OCI-M1 (cell line): ENCODE results near the gene EPB41L4A.
"Not testable (repeated sequence)": the region's sequence is repeated elsewhere in the genome, so short reads cannot be mapped to it uniquely, and the experiment has no call there.

Experiments
- DNase-seq: peaks from one replicate; lab custom pipeline; 2025; lab: John Stamatoyannopoulos, UW

The EPB41L4A gene

GRCh38 chr5:112254303-112254702 is 164.8 kb downstream of the EPB41L4A start:
- DNase-seq, result no peak

DNA sequence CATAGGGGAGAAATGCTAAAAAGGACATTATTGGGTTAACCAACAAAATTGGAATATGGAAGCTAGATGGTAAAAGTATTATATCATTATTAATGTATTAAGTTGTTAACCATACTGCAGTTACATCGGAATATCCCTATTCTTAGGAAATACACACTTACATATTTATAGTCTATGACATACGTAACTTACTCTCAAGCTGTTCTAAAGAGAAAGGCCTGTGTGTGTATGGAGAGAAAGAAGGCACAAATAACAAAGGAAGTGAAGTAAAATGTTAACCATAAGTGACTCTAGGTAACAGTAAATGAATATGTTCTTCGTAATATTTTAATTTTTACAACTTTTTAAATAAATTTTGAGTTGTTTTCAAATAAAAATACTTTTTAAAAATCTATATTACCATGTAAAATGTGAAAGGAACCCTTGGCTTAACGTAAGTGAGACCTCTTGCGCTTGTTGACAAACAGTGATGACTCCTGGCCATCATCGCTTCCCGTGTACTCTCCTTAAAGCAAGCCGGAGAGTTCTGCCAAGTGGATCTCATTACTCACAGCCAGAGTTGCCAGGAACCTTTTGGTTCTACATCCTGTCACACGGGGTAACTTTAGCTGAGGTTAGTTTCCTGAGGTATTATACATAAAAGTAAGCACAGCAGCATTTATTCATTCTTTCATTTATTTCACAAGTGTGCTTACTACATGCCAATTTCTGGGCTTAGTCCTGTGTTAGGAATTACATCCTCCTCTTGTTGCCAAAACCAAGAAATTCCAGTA is 165.4 kb downstream of the EPB41L4A start:
- no peak for DNase-seq

DNA sequence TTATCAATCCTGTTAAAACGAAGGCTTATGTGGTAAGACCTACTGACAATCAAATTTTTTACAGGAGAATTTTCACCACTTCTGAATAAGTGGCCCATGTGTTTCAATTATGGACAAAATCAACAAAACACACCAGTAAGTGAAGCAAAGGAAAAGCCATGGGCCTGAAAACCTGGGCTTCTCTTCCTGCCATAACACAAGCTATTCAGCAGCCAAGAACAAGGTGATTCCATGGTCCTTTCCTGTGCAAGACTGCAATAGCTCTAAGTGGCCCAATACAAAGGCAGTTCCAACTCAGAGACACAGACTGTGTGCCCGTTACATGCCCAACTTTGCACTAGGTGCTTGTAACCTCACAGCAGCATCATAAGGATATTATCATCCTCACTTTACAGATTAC is 168.5 kb downstream of the EPB41L4A start:
- DNase-seq, result no peak

DNA sequence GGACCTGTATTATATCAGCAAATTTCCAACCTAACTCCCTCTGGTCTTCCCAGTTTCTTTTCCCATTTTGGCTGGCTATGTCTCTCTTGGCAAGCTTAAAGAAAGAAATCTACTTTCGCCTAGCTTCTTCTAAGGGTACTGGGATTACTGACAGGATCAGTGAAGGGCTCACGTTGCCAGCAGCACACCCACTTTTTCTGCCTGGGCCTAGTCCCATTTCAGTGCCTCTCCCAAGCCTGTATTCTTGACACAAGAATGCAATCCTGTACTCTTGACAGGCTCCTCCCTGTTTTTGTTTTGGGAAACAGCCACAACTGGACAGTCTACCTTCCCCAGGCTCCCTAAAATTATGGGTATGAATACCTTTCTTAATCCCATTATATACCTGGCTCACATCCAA is 170.5 kb downstream of the EPB41L4A start:
- no peak for DNase-seq

DNA sequence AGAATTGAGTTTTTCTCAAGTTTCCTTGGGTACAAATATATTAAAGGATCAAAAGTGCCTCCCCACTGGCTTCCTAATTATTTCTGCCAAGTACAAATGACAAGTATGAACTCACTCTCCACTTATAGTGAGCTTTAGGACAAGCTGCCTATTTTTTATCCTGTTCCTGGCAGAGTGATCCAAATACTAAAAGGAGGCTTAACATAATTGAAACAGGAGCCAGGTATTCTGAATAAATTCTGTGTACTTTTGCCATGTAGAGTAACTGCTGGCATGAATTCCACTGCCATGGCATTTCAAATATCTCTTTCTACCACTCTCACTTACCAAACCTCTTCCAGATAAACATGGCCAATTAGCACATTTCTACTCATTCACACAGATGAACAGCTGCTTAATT is 171.1 kb downstream of the EPB41L4A start:
- no peak for DNase-seq

GRCh38 chr5:112245656-112246055 is 173.4 kb downstream of the EPB41L4A start:
- no peak for DNase-seq

- DNase-seq, result peak; percentile 46
These were observed 179.1 kb downstream of the EPB41L4A start for GRCh38 chr5:112239996-112240395.

DNA sequence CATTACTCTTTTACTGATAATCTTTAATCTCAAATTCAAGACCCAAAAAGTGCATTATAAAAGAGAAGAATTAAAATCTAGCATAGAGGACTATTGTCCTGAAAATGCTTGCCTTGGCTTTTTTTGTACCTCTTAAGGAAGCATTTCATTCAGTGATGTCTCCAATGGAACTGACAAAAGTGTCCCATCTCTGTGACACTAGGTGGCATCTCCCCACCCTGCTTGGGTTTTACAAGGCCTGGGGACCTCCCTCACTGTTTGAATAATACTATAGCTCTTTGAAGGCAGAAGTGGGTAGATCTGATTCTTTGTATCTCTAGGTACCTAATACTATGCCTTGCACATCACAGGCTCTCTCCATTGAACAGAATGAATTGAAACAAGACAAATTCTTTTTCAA is 180.6 kb downstream of the EPB41L4A start:
- DNase-seq, result peak; percentile 34

- no peak for DNase-seq
These were observed 181.6 kb downstream of the EPB41L4A start for GRCh38 chr5:112237456-112237855.

DNA sequence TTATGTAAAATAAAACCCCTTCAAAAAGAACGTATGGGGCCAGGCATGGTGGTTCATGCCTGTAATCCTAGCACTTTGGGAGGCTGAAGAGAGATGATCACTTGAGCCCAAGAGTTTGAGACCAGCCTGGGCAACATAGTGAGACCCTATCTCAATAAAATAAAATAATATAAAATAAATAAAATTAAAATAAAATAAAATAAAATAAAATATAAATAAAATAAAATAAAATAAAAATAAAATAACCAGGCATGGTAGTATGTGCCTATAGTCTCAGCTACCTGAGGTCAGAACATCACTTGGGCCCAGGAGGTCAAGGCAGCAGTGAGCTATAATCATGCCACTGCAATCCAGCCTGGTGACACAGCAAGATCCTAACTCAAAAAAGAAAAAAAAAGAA is 185.1 kb downstream of the EPB41L4A start:
- no peak for DNase-seq

DNA sequence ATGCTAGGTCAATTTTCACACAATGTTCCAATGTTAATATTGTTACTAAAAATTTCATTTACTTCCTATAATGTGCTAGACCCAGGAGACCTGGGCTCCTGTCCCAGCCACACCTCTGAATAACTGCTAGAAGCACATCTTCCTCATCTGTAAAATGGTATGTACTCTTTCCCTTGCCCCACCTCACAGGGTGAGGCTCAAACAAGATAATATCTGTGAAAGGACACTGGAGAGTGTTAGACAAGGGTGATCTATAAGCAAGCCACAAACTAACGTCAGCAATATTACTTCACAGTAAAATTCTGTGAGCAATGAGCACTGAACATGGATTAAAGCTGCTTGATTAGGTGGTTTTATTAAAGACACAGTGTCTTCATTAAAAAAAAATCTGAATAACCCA is 186.4 kb downstream of the EPB41L4A start:
- DNase-seq, result no peak

DNA sequence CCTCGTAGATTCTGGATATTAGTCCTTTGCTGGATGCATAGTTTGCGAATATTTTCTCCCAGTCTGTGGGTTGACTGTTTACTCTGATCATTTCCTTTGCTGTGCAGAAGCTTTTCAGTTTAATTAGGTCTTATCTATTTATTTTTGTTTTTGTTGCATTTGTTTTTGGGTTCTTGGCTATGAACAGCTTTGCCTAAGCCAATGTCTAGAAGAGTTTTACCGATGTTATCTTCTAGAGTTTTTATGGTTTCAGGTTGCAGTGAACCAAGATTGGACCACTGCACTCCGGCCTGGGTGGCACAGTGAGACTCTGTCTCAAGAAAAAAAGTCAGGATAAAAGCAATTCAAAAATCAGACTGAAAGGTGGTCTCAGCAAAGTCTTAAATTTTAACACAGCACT is 188.5 kb downstream of the EPB41L4A start:
- no peak for DNase-seq

GRCh38 chr5:112228667-112229066 is 190.4 kb downstream of the EPB41L4A start:
- no peak for DNase-seq

GRCh38 chr5:112227911-112228631 is 191.0 kb downstream of the EPB41L4A start:
- DNase-seq, result no peak

GRCh38 chr5:112226215-112226614 is 192.9 kb downstream of the EPB41L4A start:
- DNase-seq, result no peak

DNA sequence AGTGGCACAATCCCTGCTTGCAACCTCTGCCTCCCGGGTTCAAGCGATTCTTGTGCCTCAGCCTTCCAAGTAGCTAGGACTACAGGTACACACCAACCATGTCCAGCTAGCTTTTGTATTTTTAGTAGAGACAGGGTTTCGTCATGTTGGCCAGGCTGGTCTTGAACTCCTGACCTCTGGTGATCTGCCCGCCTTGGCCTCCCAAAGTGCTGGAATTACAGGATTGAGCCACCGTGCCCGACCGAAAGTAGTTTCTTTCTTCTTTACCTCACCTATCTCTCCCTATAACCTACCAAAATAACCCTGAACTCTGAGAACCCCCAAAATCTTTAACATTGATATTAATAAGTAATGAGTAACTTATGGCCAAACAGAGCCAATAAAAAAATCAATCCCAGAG is 196.1 kb downstream of the EPB41L4A start:
- not testable (repeated sequence) for DNase-seq

DNA sequence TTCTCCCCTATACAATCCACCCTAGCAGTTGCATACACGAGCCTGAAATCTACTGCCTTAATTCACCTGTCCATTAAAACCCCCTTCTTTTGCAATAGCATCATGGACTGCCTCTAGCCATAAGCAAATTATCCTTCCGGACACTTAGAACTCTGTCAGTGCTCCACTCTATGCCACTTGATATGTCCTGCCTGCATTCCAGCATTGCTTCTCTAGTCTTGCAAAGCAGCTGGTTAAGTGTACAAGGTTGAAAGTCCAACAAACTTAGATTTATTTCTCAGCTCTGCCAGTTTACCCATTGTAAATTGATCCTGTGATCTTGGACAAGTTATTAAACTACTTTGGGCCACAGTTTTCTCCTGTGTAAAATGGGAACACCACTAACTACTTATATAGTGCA is 197.9 kb downstream of the EPB41L4A start:
- no peak for DNase-seq

GRCh38 chr5:112219000-112219399 is 200.1 kb downstream of the EPB41L4A start:
- DNase-seq, result no peak

DNA sequence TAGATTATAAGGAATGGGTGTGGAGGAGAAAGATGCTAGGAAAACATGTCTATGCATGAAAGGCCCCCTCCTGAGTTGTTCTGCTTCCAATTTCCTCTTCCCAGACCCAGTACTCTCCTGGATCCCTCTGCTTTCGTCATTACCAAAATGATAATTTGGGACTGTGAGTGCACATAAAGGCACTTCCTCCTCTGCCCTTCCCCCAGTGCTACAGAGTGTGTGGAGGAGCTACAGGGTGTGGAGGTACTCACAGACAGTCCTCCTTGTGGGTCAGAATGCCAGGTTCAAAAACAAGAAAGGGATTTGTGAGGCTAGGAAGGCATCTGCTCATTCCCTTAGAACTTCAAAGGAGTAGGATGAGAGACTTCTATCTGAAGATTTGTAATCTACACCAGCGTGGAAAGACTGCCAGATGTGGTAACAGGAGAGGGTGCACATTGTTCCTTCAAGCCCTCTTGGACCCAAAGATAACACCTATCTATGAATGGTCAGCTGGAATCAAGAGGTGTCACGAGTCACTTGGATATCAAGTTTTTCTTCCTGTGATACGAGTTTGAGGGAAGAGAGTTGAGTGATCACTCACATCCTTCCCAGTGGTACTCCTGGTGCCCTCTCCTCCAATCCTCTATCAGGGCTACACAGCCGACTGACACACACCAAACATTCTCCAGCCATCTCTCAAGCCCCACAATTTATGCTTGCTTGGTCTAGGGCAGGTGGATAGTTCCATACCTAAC is 201.1 kb downstream of the EPB41L4A start:
- peak; percentile 73 for DNase-seq

GRCh38 chr5:112216140-112216539 is 202.9 kb downstream of the EPB41L4A start:
- no peak for DNase-seq

GRCh38 chr5:112210430-112211005 is 208.6 kb downstream of the EPB41L4A start:
- DNase-seq, result peak; percentile 69
